GM13977 (cell line): Measurements from ENCODE around the gene MKS1.

Experiments used
- DNase-seq: peaks from one replicate; pipeline ENCODE4 v3.0.0; 2012; ENCODE audit warnings: low spot score
- CTCF ChIP-seq: IDR thresholded peaks from 2 replicates; pipeline ENCODE4 v1.5.1; 2012; ENCODE audit warnings: mild to moderate bottlenecking, control low read depth; ENCODE audit not compliant: insufficient read depth; ENCODE audit errors: extremely low read depth, missing control alignments
- in situ Hi-C: fragments of 300-500 bp; cut with MboI; formaldehyde crosslinking; loops from one replicate; pipeline ENCODE4 v1.12.0; 2022; ENCODE audit warnings: low sequenced_read_pairs, low pct_unique_long_range_greater_than_20kb, mixed read lengths, inconsistent platforms; ENCODE audit not compliant: unreplicated experiment

MKS1 gene

GRCh38 chr17:58264407-58265103, 45.5 kb upstream of the MKS1 start:
- in situ Hi-C loops: no loop called here
- no peak for TF ChIP-seq CTCF

GRCh38 chr17:58263773-58264172, 44.7 kb upstream of the MKS1 start:
- in situ Hi-C loops: no loop called here
- no peak for DNase-seq

More at GRCh38 chr17:58264407-58265103, 45.5 kb upstream of the MKS1 start:
- no peak for DNase-seq

GRCh38 chr17:58262149-58262548, 43.1 kb upstream of the MKS1 start:
- in situ Hi-C loops: no loop called here
- no peak for DNase-seq
- TF ChIP-seq CTCF: no peak

More at GRCh38 chr17:58263773-58264172, 44.7 kb upstream of the MKS1 start:
- TF ChIP-seq CTCF: no peak

GRCh38 chr17:58254803-58255202, 35.7 kb upstream of the MKS1 start:
- in situ Hi-C loops: no loop called here
- no peak for DNase-seq

GRCh38 chr17:58253082-58253481, 34.0 kb upstream of the MKS1 start:
- no peak for DNase-seq
- TF ChIP-seq CTCF: no peak
- in situ Hi-C loops: no loop called here

More at GRCh38 chr17:58254803-58255202, 35.7 kb upstream of the MKS1 start:
- peak; percentile 20 for TF ChIP-seq CTCF

- no peak for TF ChIP-seq CTCF
- in situ Hi-C loops: no loop called here
Measured at GRCh38 chr17:58252141-58252540, 33.1 kb upstream of the MKS1 start.

More at GRCh38 chr17:58252141-58252540, 33.1 kb upstream of the MKS1 start:
- no peak for DNase-seq
